NCI-H146 (cell line): ENCODE data around the gene ZNF282.
"Not testable (repeated sequence)": the region's sequence is repeated elsewhere in the genome, so short reads cannot be mapped to it uniquely, and the experiment has no call there.

Experiments used
- DNase-seq: peaks from one replicate; lab custom pipeline; 2025; lab: John Stamatoyannopoulos, UW

ZNF282 gene

DNA sequence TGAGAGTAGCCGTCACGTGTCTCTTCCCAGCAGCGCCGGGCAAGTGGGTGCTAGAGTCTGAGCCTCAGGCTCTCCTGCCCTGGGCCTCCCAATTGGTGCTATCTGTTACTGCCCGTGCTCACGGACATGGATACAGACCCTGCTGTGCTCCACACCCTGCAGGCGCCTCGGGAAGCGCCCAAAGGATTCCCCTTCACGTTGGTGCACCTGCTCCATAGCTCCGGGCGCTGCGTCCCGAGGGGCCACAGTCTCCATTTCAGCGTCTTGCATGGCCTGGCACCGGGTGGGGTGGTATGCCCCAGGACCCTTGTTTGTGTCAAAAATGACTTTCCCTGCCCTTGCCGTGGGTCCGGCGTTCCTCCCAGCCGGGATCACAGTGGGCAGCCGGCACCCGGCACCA is 30.3 kb downstream of the ZNF282 start:
- DNase-seq = no peak

DNA sequence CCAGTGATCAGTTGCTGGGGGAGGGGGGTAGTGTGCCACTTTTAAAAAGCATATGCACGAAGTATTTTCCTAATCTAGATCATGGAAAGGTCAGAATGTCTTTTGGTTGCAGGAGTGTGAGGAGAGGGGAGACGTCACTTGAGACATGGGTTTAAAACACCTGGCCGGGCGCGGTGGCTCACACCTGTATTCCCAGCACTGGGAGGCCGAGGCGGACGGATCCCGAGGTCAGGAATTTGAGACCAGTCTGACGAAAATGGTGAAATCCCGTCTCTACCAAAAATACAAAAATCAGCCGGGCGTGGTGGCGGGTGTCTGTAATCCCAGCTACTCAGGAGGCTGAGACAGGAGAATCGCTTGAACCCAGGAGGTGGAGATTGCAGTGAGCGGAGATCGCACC is 31.0 kb downstream of the ZNF282 start:
- not testable (repeated sequence) for DNase-seq

DNA sequence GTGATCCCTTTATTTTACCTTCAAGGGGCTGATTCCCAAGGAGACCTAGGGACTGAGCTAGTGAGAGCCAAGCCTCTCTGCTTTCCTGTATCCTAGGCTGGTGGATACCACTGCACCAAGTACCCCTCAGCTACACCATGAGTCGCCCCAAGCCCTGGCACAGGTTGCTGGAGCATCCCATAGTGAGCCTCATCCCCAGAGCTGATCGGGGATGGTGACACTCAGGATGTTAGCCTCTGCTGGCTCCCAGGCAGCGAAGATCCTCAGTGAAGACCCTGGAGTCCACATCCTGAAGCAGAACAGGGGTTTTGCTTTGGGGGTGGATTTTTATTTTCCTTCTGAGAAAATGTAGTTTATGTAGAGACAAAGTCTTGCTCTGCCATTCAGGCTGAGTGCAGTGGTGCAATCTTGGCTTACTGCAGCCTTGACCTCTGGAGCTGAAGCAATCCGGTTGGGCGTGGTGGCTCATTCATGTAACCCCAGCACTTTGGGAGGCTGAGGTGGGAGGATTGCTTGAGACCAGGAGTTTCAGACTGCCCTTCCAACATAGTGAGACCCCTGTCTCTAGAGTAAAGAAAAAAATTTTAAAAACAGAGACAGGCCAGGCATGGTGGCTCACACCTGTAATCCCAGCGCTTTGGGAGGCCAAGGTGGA is 31.6 kb downstream of the ZNF282 start:
- DNase-seq = no peak

DNA sequence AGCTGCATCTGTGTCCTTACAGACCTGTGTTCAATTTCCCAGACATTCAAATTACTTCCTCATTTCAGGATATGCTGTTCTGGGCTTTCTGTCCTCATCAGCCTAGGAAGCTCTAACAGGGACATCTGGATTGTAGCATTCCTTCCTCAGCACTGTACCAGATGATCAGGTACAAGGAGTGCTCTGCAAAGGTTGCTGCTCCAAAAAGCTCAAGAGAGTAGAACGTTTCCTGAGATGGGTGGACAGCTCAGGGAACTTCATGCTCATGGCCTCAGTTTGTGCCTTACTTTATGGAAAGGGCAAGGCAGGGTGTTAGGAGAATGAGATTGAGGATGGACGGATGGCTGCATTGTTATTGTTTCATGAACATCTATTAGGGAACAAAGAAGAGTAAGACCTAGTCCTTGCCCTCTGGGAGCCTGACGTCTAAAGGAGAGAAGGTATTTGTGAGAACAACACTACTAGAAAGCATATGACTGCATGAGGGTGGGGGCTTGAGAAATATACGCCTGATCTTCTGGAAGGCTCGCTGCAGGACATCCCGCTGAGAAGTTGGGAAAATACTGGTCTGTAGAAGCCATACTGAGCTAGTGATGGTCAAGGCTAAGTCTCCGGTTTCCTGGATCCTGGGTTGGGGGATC is 33.6 kb downstream of the ZNF282 start:
- no peak for DNase-seq

DNA sequence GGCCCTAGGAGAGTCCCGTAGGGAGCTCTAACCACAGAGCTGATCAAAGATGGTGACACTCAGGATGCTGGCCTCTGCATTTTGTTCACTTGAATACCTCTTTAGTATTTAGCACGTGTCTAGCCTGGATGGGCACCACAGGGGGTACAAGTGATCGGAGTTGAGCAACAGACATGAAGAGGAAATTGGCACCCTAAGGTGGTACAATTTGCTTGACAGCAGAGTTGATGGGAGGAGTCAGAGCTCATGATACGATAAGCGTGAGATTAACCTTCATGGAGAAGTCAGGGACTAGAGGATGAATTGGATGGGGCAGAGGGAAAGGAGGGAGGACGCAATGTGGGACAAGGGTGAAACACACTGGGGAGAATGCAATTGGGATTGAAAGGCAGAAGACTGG is 34.2 kb downstream of the ZNF282 start:
- peak; percentile 54 for DNase-seq

DNA sequence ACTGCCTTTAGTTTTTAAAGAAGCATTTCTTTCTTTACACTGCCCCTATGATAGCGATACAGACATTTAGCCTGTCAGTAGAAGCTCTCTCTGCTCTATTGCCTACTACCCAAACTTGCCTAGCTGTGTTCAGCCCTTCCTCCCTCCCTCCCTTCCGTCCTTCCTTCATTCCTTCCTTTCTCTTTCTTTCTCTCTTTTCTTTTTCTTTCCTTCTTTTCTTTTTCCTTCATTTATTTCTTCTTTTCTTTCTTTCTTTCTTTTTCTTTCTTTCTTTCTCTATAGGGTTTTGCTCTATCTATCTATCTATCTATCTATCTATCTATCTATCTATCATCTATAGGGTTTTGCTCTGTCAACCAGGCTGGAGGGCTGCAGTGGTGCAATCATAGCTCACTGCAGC is 37.0 kb downstream of the ZNF282 start:
- no peak for DNase-seq

DNA sequence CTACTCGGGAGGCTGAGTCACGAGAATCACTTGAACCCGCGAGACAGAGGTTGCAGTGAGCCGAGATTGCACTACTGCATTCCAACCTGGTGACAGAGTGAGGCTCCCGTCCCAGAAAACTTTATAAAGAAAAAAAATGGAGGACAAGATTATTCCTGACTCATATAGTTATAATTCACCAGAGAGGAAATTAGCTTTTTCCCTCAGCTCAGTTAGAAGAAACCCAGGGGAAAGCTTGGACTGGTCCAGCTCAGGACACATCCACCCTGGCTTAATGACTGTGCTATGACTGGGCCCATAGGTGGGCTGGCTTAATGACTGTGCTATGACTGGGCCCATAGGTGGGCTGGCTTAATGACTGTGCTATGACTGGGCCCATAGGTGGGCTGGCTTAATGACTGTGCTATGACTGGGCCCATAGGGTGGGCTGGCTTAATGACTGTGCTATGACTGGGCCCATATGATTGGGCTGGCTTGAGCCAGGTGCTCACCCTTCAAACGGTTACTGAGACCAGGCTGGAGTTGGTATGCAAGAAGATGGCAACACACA is 38.4 kb downstream of the ZNF282 start:
- DNase-seq = not testable (repeated sequence)

DNA sequence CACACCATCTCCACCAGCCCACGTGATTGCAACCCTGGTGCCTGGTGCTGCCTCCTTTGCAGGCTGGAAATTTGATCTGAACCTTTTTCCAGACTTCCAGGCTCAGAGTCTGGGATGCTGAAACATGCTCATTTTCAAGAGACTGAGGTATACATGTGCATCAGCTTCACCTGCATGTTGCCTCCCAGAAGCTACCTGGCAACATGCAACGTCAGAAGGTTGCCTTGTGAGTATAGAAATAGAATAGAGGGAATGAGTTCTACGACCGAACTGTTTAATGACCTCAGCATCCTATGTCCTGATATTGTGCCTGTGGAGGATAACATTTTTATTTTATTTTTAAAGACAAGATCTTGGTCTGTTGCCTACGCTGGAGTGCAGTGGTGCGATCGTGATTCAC is 42.2 kb downstream of the ZNF282 start:
- DNase-seq = peak; percentile 15

DNA sequence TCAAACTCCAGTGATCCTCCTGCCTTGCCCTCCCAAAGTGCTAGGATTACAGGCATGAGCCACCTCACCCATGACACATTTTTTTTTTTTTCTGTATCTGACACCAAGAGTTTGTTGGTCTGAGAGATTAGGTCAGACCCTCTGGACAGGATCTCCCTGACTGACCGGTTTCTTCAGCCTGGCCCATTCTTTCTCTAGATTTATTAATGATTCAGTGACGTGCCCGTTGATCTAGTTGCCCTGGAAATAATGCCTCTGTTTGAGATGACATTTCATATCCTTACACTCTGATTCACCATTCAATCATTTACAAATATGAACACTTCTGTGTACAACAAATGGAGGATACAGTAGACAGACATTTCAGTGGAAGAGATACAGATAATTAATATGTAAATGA is 42.7 kb downstream of the ZNF282 start:
- DNase-seq = no peak

DNA sequence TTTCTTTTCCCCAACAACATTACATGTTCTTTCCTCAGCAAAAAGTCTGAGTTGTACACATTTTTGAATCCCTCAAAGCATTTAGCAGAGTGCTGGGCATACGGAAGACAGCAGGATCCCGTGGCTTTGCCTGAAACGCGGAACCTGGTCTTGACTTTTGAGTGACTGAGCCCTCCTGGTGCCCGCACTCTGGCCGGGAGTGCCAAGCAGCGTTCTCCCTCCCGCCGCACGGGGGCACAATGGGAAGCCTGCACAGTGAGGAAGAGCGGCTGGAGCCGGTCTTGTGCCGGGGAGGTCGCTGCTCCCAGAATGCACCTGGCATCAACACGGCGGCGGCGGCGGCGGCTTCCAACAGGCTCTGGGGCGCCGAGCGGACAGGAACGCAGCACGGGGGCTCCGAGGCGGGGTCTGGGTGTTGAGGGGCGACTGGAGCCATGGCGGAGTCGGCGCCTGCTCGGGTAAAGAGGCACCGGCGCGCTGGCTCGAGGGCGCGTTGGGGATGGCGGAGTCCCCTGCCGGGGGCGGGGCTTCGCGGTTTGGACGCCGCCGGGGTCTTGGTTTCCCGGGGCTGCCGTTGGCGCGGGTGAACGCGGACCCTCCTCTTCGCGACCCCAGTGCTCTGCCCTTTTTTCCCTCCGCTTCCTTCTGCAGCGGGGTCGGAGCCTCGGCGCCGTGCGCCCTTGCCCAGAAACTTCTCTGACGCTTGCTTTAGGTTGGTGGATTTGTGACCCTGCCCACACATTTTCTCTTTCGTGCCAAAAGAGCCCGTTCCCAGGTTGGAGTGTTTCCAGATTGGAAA is 44.2 kb downstream of the ZNF282 start, which contains the start of gene ZNF212:
Gene ZNF212, plus strand, starts transcription at position 307 of the 799 bp plus-strand sequence. Its CDS starts 128 bp downstream, at position 435.
- DNase-seq = peak; percentile 88

DNA sequence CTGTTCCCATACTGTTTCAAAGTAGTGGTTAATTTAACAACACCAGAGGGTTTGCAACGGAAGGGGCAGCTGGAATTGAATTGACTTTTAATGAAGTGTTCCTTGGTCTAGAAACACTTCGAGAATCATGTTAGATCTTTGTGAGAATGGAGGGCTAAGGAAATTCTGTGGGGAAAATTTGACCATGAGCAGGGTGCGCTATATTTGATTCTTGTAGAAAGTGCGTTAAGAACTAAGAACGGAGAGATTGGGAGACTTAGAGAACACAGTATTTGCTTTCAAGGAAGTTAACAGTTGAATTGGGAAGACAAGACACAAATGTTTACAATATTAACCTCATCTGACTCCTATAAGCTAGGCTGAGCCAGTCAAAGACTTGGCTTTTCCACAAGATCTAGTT is 45.3 kb downstream of the ZNF282 start:
- no peak for DNase-seq

DNA sequence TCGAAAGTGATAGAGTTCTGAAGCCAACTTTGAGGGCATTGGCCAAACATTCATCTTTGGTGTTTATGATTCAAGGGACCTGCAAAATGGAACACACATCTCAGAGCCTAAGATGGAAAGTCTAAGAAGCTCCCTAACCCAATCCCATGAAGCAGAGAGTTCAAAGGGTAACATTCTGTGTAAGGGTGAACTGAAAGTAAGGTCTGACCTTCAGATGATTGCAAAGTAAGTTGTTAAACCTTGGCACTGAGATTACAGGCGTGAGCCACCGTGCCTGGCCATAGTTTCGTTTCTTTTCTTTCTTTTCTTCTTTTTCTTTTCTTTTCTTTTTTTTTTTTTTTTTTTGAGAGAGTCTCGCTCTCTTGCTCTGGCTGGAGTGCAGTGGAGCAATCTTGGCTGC is 46.4 kb downstream of the ZNF282 start:
- DNase-seq = no peak

DNA sequence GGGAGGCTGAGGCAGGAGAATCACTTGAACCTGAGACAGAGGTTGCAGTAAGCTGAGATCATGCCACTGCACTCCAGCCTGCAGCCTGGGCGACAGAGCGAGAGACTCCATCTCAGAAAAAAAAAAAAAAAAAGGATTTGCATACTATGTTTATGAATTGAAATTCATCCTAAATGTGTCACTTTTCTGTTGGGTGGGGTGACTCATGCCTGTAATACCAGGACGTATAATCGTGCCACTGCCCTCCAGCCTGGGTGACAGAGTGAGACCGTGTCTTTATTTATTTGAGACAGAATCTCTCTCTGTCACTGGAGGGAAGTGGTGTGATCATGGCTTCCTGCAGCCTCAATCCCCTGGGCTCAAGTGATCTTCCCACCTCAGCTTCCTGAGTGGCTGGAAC is 49.9 kb downstream of the ZNF282 start:
- no peak for DNase-seq

DNA sequence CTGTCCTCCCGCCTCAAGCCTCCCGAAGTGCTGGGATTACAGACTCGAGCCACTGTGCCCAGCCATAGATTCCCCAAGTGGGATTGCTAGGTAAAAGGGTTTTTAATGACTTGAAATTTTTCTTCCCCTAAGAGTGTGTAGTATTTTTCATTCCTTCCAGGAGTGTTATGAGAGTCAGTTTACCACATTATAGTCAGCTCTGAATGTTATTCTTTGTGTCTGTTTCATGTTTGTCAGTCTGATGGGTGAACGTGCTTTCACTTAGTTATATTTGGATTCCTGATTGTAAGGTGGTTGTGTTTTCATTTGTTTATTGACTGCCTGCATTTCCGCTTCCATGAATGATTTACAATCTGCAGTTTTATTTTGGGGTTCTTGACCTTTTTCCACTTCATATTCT is 50.4 kb downstream of the ZNF282 start:
- no peak for DNase-seq

DNA sequence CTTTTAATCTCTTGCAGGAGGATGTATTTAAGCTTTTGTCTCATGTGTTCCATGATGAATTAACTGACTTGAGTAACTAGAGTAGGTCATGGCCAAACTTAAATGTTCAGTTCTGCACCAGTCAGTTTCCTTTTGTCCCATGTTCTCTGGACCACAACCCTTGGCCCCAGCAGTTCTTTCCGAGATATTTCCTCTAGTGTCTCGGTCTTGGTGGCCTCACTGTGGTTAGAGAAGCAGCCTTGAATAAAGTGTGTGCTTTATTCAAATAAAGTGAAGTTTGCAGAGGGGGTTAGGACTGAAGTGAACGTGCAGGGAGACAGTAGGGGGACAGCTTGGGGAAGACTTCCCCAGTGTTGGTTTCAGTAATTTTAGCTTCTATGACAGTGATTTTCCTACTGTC is 53.4 kb downstream of the ZNF282 start:
- DNase-seq = no peak

DNA sequence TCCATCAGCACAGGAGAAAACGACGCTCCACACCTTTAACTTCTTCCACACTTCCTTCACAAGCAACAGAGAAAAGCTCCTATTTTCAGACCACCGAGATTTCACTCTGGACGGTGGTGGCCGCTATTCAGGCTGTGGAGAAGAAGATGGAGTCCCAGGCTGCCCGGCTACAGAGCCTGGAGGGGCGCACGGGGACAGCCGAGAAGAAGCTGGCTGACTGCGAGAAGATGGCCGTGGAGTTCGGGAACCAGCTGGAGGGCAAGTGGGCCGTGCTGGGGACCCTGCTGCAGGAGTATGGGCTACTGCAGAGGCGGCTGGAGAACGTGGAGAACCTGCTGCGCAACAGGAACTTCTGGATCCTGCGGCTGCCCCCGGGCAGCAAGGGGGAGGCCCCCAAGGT is 54.8 kb downstream of the ZNF282 start:
- not testable (repeated sequence) for DNase-seq

DNA sequence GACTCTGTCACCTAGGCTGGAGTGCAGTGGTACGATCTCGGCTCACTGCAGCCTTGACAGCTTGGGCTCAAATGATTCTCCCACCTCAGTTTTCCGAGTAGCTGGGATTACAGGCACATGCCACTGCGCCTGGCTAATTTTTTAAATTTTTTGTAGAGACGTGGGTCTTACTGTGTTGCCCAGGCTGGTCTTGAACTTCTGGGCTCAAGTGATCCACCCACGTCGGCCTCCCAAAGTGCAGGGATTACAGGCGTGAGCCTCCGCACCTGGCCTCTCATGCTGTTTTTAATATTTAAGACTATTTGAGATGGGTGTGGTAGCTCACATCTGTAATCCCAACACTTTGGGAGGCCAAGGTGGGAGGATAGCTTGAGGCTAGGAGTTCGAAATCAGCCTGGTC is 56.2 kb downstream of the ZNF282 start:
- not testable (repeated sequence) for DNase-seq

DNA sequence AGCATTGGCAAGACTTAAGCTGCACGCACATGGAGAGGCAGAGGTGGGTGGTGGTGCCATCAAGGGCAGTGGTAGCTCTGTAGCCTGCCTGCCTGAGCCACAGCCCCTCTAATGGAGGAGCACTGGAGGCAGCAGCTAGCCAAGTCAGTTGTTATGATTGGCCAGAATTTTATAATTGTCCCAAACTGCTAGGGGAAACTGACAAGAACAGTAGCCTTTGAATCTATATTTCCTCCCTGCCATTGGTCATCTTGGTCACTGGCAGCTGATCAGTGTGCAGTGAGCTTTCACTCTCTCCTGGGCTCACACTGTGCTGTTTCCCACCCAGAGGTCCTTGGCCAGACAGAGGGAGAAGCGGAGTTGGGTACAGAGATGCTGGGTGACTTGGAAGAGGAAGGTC is 57.0 kb downstream of the ZNF282 start:
- no peak for DNase-seq

DNA sequence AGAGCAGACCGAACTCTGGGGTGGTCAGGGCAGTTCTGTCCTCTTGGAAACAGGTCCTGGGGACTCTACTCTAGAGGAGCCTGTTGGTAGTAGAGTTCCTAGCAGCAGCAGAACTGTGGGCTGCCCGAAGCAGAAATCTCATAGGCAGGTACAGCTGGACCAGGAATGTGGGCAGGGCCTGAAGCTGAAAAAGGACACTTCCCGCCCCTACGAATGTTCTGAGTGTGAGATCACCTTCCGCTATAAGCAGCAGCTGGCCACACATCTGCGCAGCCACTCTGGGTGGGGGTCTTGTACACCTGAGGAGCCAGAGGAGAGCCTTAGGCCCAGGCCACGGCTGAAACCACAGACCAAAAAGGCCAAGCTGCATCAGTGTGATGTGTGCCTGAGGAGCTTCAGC is 58.3 kb downstream of the ZNF282 start:
- no peak for DNase-seq

DNA sequence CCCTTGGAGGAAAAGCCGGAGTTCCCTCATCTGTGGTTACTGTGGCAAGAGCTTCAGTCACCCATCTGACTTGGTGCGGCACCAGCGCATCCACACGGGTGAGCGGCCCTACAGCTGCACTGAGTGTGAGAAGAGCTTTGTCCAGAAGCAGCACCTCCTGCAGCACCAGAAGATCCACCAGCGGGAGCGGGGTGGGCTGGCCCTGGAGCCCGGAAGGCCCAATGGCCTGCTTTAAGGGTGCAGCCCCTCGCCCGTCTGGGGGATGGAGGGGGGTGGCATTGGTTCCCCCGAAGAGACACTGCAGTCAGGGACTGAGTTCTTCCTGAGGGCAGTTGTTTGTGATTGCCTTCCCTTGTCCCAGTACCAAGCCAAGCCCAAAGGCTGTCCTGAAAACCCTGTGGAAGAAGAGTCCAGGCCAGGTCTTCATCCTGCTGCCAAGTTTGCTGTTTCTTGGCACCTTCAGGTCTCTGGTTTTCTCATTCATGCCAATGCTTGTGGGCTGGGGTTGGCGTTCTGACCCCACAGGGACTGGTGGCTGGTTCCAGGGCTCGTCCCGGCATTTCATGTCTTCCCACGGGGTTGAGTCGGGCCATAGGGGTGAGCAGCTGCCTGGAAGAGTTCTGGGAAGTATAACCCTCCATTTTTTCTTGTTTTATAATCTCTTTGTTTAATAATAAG is 59.0 kb downstream of the ZNF282 start:
- no peak for DNase-seq

DNA sequence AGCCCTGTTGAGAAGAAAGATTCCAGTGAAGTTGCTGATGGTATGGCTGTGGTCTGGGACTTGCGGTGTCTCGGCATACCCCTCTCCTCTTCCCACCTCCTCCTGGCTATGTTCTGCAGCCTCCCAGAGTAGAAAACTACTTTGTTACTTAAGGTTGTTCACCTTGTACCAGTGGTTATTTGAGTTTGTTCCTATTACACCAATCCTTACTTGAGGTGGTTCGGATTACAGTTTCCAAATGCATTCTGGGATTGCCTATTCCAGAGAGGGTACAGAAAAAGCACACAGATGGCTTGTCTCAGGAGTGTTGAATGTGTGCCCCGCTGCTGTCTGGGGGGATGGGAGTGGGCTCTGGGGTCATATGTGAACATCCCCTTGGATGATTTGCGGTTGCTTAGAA is 59.8 kb downstream of the ZNF282 start:
- DNase-seq = no peak

DNA sequence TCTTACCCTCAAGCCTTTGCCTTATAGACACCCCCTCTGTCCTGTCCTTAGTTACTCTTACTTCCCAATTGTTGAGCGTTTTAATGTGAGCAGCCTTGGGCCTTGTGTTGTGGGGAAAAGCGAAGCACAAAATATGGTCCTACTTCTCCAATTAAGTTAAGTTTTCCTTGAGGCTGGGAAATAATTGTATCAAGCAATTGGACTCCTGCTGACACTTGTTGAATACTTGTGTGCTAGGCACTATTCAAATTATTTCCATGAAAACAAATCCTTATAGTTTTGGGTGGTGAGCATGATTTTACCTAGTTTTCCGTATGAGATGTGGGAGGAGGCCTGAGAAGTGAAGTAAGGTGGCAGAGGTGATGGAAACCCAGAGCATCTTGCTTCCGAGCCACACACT is 61.2 kb downstream of the ZNF282 start:
- DNase-seq = no peak
